SIG-M5 (cell line): ENCODE results near the gene SLC26A2.

Source experiments
- DNase-seq: peaks from one replicate; lab custom pipeline; 2025; lab: John Stamatoyannopoulos, UW

Gene SLC26A2

GRCh38 chr5:149962601-149963300 lies 2.2 kb downstream of the SLC26A2 start:
- no peak for DNase-seq

- no peak for DNase-seq
Observed at GRCh38 chr5:149963729-149964128, 3.2 kb downstream of the SLC26A2 start.

- no peak for DNase-seq
Observed at GRCh38 chr5:149966946-149967345, 6.4 kb downstream of the SLC26A2 start.

GRCh38 chr5:149969181-149969930 lies 8.8 kb downstream of the SLC26A2 start:
- no peak for DNase-seq

GRCh38 chr5:149975409-149975808 lies 14.9 kb downstream of the SLC26A2 start:
- no peak for DNase-seq

GRCh38 chr5:149979896-149980295 lies 19.3 kb downstream of the SLC26A2 start:
- DNase-seq, result no peak

DNA sequence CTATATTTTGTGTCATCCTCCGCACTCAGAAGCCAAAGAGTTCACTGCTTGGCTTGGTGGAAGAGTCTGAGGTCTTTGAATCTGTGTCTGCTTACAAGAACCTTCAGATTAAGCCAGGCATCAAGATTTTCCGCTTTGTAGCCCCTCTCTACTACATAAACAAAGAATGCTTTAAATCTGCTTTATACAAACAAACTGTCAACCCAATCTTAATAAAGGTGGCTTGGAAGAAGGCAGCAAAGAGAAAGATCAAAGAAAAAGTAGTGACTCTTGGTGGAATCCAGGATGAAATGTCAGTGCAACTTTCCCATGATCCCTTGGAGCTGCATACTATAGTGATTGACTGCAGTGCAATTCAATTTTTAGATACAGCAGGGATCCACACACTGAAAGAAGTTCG lies 20.6 kb downstream of the SLC26A2 start:
- DNase-seq, result no peak

DNA sequence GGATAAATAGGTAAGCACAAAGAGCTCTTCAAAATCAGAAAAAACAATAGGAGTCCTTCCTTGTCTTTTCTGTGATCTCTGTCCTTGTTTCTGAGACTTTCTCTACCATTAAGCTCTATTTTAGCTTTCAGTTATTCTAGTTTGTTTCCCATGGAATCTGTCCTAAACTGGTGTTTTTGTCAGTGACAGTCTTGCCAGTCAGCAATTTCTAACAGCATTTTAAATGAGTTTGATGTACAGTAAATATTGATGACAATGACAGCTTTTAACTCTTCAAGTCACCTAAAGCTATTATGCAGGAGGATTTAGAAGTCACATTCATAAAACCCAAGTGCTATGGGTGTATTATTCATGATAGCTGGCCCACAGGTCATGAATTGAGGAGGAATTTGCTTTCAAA lies 21.9 kb downstream of the SLC26A2 start:
- no peak for DNase-seq

DNA sequence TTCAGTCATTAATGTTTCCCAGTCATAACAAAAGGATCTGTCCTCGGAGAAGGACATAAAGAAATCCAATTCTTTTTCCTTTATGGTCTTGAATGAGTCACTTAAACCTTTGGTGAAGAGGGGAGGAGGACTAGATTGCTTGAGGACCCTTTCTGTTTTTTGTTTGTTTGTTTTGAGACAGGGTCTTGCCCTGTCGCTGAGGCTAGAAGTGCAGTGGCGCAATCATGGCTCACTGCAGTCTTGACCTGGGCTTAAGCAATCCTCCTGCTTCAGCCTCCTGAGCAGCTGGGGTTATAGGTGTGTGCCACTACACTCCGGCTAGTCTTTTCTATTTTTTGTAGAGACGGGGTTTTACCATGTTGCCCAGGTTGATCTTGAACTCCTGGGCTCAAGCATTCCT lies 27.6 kb downstream of the SLC26A2 start:
- DNase-seq, result no peak

DNA sequence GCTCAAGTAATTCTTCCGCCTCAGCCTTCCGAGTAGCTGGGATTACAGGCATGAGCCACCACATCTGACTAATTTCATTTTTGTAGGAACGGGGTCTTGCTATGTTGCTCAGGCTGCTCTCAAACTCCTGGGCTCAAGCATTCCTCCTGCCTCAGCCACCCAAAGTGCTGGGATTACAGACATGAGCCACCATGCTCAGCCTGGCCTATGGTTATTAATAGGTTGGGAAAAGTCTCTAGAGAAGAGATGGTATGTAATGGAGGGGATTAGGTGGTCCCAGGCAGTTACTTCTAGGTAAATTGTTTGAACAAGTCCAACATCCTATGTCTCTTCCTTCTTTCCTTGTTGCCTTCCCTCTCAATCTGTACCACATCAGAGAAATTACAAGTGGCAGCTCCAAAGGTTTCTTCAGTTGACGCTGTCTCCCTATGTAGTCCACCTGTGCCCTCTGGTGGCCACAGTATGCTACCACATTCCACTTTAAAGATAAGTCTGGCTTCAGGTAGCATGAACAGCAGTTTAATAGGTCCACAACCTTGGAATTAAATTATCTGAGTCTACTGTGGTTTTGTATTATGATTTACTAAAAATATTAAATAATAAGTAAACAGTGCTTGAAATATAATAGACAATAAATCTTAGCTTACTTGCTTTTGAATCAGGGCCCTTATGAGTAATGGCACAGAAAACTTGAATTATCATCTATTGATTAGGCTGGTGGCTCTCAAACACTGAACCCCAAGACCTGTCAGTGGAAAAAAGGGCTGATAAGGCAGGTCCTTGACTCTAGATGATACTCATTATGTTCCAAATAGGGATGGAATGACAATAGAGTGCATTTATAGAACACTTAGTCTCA lies 30.2 kb downstream of the SLC26A2 start:
- DNase-seq, result peak; percentile 23

DNA sequence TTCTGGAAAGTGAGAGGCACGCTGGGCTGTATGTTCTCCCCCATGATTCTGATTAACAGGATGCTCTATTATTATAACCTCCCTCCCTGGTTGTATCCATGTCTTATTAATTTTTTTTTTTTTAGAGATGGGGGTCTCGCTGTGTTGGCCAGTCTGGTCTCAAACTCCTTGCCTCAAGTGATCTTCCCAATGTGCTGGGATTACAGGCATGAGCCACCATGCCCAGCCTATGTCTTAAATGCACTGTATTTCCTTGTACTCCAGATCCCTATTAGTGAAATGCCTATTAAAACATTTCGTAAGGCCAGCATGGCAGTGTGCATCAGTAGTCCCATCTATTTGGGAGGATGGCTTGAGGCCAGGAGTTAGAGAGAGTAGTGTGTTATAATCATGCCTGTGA lies 32.9 kb downstream of the SLC26A2 start:
- DNase-seq, result no peak

DNA sequence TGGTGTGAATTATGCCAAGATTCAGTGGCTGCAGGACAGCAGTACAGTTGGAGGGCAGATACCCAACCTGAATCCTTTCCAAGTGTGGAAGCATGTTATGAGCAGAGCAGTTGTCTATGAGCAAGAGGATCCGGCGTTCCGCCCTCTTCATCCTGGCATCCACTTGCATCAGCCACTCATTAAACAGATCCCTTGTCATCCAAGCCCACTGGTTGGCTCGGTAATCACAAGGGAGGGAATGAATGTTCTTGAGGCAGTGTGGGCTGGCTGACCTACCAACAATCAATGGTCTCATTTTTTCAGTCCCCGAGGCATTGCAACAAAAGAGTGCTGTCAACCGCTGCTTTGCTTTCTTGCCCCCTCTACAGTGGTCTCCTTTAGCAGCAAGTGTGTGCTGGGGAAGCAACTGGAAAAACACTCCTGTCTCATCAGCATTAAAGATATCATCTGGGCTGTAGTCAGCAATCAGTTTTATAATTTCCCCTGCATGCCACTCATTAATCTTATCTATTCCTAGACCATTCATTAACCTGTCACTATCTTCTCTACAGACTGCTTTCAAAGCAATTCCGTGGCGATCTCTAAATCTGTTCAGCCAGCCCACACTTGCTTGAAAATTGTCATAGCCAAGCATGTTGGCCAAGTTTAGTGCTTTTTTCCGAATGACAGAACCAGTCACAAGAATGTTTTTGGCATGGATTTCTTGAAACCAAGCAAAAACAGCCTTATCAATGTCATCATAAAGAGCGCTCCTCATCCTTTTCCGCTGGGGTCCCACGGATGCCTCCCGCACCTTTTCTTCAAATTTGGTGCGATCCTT lies 35.0 kb downstream of the SLC26A2 start:
- no peak for DNase-seq

GRCh38 chr5:149996205-149996890 lies 35.8 kb downstream of the SLC26A2 start:
- no peak for DNase-seq

DNA sequence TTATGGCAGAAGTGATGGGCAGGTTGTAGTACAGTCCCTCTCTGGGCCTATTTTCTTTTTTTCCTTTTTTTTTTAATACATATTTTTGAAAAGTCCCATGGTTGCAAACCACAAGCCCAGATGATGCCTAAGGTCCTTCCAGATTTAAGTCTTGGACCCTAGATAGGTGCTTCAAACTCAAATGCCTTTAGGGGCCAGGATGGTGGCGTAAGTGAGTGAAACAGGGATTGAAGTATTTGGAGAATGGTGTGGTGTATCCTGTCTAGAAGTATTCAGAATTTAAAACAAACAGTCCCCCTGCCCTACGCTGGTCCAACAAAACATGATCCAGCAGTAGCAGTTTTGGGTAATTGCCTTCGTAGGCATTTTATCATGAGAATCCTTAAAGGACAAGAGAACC lies 37.7 kb downstream of the SLC26A2 start:
- DNase-seq, result no peak

- DNase-seq, result no peak
Observed at GRCh38 chr5:149999359-149999758, 38.8 kb downstream of the SLC26A2 start.

DNA sequence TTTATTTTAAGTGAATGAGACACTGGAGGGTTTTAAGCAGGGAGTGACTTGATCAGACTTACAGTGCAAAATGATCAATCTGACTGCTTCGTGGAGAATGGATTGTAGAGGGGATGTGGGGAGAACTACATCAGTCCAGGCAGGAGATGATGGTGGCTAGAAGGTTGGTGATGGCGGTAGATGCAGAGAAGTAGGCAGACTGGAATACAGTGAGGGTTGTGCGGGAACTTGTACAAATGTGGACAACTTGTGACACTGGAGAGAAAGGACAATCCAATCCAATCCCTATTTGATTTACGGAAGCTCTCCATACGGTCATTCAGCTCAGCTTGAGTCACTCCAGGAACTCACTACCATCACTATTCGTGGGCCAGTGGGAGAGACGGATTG lies 39.3 kb downstream of the SLC26A2 start:
- DNase-seq, result no peak

- DNase-seq, result peak; percentile 78
Observed at GRCh38 chr5:150000256-150000989, 39.9 kb downstream of the SLC26A2 start, which contains the start of the genes HMGXB3 and TIGD6. Gene HMGXB3 (plus strand): TSS chr5:150000739. CDS start chr5:150004853, 4,114 bp downstream. Gene TIGD6 (minus strand): TSS chr5:150000654. CDS start chr5:149996348, 4,306 bp downstream.

DNA sequence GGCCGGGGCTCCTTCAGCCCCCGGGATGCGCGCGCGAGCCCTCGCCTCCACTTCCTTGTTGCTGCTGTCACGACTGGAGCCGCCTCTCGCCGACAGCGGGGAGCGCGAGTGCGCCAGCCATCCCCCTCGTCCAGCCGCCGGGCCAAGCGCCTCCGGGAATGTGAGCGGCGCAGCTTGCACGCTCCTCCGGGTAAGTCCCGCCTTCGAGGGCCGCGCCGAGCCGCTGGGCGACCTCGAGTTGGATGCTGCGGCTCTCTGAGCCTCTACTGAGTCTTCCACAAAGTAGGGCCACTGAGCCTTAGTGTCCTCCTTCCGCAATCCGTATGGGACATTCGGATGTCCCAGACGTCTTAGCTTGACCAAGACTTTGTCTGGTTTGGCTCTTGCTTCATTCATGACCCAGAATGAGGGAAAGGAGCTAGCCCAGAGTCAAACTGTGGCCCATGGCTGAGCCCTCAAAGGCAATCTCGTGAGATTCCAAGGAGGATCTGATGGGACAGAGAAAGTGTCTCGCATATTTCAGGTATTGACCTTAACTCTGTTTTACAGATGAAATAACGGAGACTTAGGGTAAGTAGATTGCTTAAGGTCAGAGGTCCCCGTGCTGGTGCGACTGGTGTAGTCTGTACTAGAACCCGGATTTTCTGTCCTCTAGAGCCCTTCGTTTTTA lies 40.6 kb downstream of the SLC26A2 start:
- DNase-seq, result no peak

GRCh38 chr5:150001660-150002486 lies 41.3 kb downstream of the SLC26A2 start:
- peak; percentile 85 for DNase-seq
